Astrocyte of the cerebellum (primary cell): ENCODE results near the gene GLP1R.

ENCODE experiments used
- DNase-seq: peaks from one replicate; pipeline ENCODE4 v3.0.0-alpha.2; 2011; ENCODE audit warnings: low read depth
- H3K4me3 ChIP-seq: 2 replicates; pipeline ENCODE4 v1.5.1; 2011; ENCODE audit warnings: mild to moderate bottlenecking, low read depth, low read length, moderate library complexity
- in situ Hi-C: cut with HindIII; loops from 2 replicates; pipeline ENCODE4 v1.10.0; 2017; ENCODE audit warnings: low sequenced_read_pairs
- TF ChIP-seq, protein P1 (sequence below): IDR thresholded peaks from 2 replicates; pipeline ENCODE4 v1.5.1; 2012; ENCODE audit warnings: low read length, low read depth, moderate library complexity, mild to moderate bottlenecking; ENCODE audit errors: missing control alignments

GLP1R gene

DNA sequence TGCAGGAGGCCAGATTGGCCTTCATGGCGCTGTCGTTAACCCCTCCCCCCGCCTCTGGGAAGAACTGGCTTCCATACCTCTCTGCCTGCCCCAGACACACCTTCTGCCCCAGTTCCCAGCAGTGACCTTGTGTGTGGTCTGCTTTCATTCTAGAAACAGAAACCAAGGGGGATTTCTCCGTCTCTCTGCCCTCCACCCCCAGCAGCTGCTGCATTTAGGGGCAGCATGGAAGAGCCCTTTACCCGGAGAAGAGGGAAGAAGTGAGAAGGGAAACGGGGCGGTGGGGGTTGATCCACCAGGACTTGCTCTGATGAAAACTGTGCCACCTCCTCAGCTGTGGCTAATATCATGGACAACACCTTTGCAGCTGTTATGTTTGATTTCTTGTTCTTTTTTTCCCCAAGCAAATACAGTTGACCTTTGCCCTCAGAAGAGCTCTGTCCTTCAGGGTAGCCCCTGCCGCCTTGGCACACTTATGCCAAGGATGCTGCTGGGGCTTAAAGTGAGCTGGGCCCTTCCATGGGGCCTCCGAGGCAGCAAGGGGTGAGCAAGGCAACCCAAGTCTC lies 6.1 kb downstream of the GLP1R start:
- in situ Hi-C loops: no loop called here
- TF ChIP-seq, protein P1, sequence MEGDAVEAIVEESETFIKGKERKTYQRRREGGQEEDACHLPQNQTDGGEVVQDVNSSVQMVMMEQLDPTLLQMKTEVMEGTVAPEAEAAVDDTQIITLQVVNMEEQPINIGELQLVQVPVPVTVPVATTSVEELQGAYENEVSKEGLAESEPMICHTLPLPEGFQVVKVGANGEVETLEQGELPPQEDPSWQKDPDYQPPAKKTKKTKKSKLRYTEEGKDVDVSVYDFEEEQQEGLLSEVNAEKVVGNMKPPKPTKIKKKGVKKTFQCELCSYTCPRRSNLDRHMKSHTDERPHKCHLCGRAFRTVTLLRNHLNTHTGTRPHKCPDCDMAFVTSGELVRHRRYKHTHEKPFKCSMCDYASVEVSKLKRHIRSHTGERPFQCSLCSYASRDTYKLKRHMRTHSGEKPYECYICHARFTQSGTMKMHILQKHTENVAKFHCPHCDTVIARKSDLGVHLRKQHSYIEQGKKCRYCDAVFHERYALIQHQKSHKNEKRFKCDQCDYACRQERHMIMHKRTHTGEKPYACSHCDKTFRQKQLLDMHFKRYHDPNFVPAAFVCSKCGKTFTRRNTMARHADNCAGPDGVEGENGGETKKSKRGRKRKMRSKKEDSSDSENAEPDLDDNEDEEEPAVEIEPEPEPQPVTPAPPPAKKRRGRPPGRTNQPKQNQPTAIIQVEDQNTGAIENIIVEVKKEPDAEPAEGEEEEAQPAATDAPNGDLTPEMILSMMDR: no peak
- H3K4me3 ChIP-seq: no peak overlapping the region
- no peak for DNase-seq

- TF ChIP-seq, protein P1: no peak
- in situ Hi-C loops: no loop called here
- DNase-seq: no peak
- no peak overlapping the region for H3K4me3 ChIP-seq
Measured at GRCh38 chr6:39055661-39056060, 7.1 kb downstream of the GLP1R start.

- in situ Hi-C loops: no loop called here
- no peak overlapping the region for H3K4me3 ChIP-seq
- TF ChIP-seq, protein P1: no peak
- no peak for DNase-seq
Measured at GRCh38 chr6:39056191-39056590, 7.6 kb downstream of the GLP1R start.

GRCh38 chr6:39056681-39057080 lies 8.1 kb downstream of the GLP1R start:
- TF ChIP-seq, protein P1: no peak
- DNase-seq: no peak
- no peak overlapping the region for H3K4me3 ChIP-seq
- in situ Hi-C loops: no loop called here

DNA sequence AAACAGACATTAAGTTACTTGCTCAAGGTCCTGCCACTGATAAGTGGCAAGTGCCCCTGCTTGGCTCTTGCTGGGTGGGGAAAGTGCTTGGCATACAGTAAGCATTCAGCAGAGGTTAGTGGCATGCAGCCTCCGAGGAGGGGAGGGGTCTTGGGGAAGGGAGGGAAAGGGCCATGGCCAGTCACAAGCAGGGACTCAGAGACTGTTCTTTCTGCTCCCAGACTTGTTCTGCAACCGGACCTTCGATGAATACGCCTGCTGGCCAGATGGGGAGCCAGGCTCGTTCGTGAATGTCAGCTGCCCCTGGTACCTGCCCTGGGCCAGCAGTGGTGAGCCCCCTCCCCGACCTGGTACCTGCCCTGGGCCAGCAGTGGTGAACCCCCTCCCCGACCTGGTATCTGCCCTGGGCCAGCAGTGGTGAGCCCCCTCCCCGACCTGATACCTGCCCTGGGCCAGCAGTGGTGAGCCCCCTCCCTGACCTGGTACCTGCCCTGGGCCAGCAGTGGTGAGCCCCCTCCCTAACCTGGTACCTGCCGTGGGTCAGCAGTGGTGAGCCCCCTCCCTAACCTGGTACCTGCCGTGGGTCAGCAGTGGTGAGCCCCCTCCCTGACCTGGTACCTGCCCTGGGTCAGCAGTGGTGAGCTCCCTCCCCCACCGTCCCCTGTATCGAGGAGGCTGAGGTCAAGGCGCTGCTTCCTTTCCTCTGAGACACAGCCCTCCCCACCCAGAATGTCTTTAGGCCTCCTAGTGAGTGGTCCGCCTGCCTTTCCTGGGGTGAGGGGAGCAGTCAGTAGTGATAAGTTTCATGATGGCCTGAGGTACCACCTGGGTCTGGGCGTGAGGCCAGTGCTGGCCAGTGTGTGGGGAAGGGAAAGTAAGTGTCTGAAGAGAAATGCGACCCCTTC lies 8.9 kb downstream of the GLP1R start:
- no peak for DNase-seq
- TF ChIP-seq, protein P1: no peak
- in situ Hi-C loops: no loop called here
- no peak overlapping the region for H3K4me3 ChIP-seq

DNA sequence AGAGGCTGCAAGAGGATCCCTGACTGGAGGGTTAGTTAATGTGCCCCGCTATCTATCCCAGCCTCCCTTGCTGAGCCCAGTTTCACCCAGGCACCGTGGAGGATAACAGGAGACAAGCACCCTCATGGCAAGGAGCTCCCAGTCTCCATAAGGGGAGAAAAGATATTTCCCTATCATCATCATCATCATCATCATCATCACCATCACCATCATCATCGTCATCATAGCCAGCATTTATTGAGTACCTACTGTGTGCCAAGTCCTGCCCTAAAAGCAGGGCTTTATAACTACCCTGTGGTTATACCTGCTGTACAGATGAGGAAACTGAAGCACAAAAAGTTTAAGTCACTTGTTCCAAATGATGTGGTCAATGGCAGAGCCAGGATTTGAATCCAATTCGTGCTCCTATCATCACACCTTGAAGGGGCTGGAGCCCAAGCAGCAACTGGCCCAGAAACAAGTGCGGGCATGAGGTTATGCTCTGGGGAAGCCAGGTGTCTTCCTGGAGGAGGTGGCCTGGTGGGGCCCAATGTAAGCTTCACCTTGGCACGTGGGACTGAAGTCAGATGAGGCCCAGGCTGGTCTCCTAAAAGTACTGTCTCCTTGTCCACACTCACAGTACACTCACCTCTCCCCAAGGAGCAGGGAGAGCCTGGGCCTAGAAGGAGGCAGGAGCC lies 10.0 kb downstream of the GLP1R start:
- no peak for DNase-seq
- H3K4me3 ChIP-seq: no peak overlapping the region
- in situ Hi-C loops: no loop called here
- TF ChIP-seq, protein P1: no peak
